ENCODE measurements around the gene NCOA3.

GRCh38 chr20:47557791-47558190 is 56.1 kb downstream of the NCOA3 start:
- TF ChIP-seq POLR2A (IDR thresholded peaks at IDR 0.05; ENCODE audit: low read length) (no peak), GATA1 (IDR thresholded peaks at IDR 0.05; ENCODE audit: low read depth, low read length) (no peak)
